H4 (cell line): ENCODE measurements around the gene GARIN5A. TPM values are rescaled to one million over a fixed set of nuclear protein-coding genes. Genes with fewer than 3 reads are reported as not detected.
"Not testable (repeated sequence)": the region's sequence is repeated elsewhere in the genome, so short reads cannot be mapped to it uniquely, and the experiment has no call there.

Experiments
- DNase-seq: peaks from one replicate; pipeline ENCODE4 v3.0.0-alpha.2; 2015; ENCODE audit warnings: low spot score
- total RNA-seq: library from RNA; depleted of rRNA; stranded (reverse); fragments of >200 nt; shearing (Covaris generic); gene quantifications from 2 replicates; pipeline ENCODE4 v1.2.3, GENCODE V29; 2014

The GARIN5A gene
- total RNA-seq, 1 experiment from 2014 or later = 2.9 TPM

DNA sequence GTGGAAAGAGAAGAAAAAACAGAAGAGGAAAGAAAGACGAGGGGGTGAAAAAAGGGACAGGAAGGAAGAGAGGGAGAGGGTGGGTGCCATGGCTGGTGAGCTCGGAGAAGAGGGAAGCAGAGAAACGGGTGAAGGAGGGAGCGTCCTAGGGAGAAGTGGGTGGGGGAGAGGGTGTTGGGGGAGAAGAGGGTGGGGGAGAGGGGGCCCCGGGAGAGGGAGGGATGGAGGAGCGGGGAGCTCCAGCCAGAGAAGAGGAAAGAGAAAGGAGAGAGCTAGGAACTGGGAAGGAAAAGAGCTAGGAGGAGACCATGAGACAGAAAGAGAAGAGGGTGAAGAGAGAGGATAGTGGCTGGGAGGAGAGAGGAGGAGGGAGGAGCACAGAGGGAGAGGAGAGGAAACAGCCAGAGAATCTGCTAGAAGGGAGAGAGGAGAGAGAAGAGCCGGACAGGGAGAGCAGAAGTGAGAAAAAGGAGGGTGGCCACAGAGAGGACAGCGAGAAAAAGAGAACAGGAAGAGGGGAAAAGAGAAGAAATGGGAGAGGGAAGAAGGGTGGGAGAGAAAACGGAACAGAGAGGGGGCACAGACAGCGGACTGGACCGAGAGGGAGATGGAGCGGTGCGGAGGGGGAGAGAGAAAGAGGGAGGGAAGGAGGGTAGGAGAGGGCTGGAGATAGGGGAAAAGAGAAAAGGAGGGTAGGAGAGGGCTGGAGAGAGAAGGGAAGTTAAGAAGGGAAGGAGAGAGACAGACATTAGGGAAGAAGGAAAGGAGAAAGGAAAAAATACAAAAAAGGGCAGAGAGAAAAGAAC lies 11.9 kb upstream of the GARIN5A start:
- DNase-seq = no peak

DNA sequence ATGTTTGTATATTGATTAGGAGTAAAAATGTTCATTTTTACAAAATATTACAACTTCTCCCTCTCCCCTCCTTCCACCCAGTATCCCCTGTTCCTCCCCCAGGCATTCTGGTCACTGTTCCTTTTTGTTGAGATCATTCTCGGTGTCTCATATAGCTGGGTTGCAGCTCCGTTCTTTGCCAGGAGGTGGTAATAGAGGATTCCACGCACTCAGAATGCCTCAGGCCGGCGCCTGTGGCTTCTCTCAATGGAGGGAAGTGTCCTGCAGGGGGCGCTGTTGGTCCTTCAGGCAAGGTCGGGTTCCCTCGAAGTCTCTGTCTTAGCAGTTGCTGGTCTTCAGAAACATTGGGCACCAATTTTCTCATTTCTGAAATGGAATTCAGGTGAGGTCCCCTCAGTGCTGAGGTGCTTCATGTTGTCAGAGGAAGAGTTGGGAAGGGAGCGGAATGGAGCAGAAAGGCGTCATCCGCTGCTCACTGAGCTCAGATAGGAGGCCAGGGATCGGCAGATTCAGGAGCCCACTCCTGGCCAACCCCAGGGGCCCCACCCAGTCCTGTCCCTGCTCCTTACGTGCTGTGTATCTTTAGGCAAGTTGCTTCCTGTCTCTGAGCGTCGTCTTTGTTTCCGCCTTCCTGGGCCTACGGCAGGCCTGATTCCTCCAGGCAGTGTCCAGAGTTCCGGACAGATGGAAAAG lies 10.3 kb upstream of the GARIN5A start:
- peak; percentile 58 for DNase-seq

DNA sequence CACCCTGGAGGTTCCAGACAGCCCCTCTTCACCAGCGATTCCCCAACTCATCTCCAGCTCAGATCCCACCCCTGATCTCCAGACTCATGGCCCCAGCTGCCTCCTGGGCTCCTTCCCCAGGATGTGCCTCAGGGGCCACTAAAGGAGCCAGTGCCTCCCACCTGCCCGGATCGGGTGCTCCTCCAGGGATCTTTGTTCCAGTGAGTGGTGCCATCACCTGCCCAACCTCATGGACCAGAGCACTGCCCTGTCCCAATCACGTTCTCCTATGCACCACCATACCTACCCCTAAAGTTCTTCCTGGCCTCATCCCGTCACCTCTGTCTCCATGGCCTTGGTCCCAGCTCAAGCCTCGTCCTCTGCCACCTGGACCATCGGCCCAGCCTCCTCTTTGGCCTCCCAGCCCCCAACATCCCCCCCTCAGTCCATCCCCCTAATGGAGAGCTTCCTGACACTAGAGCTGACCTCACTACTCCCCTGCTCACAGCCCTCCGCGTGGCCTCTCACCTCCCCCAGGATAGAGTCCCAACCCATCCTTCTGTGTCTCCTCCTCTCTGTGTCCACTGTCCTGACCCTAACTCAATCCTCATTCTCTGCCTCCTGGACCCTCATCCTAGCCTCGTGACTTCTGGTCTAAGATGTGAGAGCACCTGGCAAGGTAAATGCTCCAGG lies 8.8 kb upstream of the GARIN5A start:
- no peak for DNase-seq

DNA sequence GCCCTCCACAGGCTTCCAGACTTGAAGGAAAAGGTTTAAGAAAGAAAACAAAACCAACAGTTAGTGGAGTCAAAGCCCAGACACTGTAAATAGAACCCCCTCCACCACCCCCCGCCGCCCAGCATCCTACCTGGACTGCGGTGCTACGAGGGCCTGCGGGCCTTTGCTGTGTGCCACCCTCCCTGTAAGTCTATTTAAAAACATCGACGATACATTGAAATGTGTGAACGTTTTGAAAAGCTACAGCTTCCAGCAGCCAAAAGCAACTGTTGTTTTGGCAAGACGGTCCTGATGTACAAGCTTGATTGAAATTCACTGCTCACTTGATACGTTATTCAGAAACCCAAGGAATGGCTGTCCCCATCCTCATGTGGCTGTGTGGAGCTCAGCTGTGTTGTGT lies 6.3 kb upstream of the GARIN5A start:
- DNase-seq = no peak

DNA sequence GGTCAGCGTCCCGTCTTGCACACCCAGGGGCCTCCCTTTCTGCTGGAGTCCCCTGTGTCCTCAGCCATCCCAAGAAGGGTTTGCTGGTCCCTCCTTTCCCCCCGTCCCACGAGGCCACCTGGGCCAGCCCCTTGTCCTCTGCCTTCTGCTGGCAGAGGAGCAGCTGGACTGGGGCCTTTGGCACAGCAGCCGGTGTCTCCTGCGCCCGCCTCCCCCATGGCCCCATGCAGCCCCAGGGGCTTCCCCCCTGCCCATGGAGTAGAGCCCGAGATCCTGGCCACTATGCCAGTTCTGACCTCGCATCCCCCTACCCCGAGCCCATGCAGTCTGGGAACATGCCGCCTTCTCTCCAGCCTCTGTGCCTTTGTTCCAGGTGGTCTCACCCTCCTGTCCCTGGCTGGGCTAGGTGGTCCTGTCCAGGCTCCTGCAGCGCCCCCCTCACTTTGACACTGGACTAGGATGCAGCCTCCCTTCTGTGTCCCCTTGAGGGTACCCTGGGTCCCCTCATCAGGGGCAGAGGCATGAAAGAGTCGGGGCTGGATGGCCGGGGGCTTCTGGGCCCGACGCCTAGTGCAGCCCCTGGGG lies 5.7 kb upstream of the GARIN5A start:
- DNase-seq = no peak

DNA sequence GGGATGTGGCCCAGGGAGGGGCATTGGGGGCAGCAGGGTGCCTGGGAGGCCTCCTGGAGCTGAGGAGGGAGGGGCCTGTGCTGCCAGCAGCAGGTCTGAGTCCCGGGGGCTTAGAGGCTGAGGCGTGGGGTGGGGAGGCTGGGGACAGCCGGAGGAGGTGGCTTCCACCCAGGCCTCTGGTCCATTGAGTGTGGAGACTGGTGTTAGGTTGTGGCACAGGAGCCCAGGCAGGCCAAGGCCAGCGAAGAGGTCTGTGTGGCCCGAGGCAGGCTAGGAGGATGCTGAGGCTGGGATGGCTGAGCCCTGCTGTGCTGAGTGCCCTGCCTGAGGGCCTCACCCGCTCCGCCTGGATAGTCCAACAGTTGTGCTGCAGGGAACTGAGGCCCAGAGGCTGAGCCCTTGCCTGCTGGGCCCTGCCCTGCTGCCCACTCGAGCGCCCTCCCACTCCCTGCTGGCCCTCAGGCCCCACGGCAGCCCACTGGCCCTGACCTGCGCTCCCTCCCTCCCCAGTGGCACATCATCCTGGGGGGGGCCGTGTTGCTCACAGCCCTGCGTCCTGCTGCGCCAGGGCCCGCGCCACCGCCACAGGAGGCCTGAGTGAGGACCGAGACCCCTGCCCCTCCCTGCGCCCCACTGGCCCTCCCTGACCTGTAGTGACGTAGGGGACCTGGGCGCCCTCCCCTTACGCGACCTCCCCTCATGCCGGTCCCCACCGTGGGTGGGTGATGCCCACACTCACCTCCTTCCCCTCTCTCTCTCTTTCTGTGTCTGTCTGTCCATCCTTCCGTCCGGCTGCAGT lies 4.9 kb upstream of the GARIN5A start:
- no peak for DNase-seq

DNA sequence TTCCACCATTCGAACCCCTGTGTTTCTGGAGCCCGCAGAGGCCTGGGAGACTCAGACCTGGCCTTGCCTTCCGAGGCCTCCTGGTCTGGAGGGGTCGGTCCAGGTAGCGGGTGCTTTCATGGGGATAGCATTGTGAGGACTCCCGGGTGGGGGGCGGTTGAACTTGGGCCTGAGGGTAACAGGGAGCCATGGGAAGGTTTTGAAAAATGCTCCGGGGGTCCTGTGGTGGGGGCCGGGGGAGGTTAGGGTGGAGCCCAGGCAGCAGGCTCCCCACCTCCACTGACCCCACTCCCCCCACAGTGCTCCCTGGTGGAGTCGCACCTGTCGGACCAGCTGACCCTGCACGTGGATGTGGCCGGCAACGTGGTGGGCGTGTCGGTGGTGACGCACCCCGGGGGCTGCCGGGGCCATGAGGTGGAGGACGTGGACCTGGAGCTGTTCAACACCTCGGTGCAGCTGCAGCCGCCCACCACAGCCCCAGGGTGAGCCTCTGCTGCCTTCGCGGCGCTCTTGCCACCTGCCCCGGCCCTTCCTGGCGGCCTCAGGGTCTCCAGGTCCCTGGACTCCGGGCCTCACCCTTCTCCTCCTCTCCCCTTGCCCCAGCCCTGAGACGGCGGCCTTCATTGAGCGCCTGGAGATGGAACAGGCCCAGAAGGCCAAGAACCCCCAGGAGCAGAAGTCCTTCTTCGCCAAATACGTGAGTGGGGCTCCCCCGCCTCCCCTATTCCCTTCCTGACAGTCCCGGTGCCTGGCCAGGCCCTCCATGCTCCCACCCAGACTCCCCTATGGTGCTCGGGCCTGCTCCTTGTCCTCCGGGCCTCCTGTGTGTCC lies 3.8 kb upstream of the GARIN5A start:
- no peak for DNase-seq

DNA sequence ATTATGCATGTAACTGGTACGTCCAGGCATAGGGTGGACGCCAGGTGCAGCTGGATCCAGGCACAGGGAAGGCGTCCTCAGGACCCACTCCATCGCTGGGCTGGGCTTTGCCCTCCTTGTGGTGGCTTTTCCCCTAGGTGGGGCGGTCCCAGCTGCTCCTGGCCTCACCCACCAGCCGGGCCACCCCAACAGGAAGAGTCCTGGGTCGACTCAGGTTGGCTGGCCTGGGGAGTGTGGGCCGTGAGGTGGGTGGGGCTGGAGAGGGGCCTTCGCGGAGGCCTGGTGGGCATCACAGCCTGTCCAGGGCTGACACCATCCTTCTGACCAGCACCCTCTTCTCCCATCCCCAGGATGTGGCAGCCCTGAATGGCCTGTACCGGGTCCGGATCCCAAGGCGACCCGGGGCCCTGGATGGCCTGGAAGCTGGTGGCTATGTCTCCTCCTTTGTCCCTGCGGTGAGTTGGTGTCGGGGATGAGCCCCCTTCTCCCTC lies 3.2 kb upstream of the GARIN5A start:
- no peak for DNase-seq

DNA sequence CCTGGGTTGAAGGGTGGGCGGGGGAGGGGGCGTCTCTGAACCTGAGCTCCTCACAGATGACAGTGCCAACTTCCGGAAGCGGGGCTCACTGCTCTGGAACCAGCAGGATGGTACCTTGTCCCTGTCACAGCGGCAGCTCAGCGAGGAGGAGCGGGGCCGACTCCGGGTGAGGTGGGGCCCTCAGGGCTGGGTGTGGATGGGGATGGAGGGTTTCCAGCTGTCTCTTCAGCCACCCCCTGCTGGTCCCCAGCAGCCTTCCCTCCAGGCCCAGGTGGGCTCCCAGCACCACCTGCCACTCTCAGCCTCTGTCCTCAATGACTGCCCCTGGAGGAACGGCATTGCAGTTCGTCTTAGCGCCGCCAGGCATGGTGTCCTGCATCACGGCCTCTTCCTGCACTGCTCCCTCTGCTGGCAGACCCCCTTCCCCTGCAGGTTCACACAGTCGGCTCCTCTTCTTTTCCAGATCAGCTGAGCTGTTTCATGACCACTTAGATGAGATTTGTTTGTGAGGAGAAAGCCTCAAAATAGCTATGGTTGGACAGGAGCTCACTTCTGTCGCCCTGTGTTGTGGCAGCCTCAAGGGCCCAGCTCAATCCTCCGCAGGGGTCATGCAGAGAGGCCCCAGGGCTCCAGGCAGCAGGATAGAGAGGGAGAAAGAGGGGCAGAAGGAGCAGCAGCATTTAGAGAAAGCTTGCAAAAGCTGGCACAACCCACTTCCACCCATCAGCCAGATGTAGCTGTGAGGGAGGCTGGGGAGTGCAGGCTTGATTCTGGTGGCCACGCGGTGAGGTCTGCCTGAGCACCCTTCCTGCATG lies 2.5 kb upstream of the GARIN5A start:
- DNase-seq = peak; percentile 73

DNA sequence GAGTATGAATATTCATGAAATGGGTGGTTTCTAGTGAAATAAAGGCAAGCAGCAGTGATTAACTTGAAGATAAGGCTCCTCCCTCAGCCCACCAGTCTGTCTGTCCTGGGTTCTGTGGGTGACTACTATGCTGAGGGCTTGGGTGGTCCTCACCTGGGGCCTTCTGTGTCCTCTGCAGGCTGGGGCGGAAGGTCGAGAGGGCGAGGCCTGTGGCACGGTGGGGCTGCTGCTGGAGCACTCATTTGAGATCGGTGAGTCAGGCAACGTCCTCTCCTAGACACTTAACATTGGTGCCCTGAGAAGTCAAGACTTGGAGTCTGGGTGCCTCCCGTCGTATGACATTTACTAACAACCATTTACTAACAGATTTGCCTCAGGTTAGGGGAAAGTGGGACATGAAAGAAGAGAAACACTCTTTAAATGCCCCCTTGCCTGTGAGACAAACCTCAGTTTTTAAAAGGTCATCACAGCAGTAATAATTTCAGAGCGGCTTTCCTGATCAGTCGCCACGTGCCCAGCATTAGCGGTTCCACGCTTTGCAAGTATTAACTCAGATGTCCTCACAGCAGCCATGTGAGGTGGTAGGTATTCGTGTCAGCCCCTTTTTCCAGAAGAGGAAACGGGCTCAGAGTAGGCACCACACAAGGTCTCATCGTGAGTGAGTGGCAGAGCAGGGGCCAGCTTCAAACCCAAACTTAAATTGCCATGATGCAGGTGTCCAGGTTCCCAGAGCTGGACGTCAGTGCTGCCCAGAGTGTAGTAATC lies 1.3 kb upstream of the GARIN5A start:
- no peak for DNase-seq

DNA sequence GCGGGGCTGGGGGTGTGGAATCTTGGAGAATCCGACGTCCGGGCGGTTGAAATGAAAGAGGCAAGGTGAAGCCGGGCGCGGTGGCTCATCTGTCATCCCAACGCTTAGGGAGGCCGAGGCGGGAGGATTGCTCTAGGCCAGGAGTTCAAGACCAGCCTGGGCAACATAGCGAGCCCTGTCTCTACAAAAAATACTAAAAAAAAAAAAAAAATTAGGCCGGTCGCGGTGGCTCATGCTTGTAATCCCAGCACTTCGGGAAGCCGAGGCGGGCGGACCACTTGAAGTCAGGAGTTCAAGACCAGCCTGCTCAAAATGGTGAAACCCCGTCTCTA lies 225 bp upstream of the GARIN5A start:
- DNase-seq = no peak

DNA sequence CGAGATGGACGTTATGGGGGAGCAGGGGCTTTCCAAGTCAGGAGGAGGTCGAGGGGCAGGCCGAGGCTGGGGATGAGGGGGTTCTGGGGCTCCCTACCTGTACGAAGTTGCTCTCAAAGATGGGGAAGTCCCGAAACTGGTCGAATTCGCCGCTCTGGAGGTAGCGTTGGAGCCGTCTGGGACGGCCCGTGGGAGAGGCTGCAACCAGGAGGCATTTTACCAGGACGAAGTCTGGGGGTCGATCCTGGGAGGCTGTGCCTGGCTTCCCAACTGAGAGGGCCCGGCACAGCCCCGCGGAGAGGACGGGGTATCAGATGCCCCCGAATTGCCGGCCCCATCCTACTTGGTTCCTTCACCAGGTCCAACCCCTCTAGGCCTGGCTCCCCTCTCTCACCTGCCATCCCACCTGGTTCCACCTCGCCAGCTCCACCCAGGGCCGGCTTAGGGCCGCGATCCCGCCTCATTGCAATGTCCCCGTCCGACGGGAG lies 868 bp downstream of the GARIN5A start:
- DNase-seq = no peak

DNA sequence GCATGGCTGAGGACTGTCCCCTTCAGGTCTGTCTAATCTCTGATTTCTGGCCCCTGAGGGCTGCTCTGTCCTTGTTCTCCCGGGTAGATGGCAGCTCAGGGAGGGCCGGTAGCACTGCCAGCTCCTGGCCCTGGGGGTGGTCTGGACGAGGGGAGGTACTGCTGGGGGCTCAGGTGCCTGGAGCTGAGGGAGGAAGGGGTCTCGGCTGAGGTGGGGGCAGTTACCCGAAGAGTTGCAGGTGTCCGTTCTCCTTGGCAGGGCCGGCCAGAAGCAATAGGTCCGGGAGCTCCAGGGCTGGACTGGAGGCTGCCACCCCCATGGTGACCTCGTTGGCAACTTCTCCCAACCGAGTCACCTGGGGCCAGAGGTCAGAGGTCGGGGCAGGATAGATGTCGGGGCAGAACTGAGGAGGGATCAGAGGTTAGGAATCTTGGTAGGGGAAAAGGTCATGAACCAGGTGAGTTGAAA lies 1.5 kb downstream of the GARIN5A start:
- DNase-seq = no peak

DNA sequence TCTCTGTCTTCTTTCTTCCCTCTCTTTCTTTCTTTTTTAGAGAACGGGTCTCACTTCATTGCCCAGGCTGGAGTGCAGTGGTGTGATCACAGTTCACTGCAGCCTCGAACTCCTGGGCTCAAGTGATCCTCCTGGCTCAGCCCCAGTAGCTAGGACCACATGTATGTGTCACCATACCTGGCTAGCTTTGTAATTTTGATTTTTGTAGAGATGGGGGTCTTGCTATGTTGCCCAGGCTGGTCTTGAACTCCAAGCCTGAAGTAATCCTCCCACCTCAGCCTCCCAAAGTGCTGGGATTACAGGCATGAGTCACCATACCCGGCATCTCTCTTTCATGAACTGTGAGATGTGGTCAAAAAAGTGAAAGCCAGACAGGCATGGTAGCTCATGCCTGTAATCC lies 3.3 kb downstream of the GARIN5A start:
- not testable (repeated sequence) for DNase-seq

DNA sequence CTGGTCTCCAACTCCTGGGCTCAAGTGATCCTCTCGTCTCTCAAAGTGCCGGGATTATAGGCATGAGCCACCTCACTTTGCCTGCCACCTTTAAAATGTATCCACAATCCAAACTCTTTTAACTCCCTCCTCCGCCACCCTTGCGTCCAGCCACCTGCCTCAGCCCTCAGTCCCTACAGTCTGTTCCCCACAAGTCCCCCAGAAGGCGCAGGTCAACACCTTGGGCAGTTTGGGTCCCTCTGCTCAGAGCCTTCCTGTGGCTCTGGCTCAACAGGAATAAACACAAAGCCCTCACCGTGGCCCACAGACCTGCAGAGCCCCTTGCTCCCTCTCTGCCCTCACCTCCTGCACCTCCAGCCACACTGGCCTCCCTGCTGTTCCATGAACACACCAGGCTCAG lies 7.8 kb downstream of the GARIN5A start:
- DNase-seq = no peak

DNA sequence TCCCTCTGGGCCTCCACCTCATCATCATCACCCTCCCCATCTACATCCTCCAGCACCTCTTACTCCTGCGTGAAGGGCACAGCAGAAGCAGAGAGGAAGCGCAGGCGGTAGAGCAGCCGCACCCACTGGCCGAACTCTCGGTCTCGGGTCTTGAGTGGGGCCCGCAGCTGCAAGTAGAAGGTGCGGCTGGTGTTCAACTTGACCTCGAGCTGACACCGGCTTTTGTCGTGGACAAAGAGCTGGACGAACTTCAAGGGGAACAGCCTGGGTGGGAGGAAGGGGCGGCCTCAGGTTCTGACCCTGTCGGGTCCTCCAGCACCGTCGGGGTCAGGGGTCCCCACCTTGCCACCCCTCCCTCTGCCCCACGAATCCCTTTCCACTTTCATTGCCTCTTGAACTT lies 9.1 kb downstream of the GARIN5A start:
- DNase-seq = no peak

DNA sequence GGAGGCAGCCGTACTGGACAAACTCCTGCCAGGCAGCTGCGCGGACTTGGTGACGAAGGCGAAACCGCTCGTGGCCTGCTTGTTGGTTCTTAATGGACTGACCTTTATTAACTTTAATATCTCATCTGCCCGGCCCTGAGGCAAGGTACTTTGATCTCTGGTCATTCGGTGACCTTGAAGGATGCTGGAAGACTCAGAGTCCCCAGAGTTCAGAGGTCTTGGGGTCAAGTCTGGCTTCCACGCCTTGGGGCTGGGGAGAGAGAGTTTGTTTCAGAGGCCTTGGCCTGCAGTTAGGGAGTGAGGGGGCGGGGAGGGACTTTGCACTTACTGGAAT lies 10.0 kb downstream of the GARIN5A start:
- DNase-seq = no peak

DNA sequence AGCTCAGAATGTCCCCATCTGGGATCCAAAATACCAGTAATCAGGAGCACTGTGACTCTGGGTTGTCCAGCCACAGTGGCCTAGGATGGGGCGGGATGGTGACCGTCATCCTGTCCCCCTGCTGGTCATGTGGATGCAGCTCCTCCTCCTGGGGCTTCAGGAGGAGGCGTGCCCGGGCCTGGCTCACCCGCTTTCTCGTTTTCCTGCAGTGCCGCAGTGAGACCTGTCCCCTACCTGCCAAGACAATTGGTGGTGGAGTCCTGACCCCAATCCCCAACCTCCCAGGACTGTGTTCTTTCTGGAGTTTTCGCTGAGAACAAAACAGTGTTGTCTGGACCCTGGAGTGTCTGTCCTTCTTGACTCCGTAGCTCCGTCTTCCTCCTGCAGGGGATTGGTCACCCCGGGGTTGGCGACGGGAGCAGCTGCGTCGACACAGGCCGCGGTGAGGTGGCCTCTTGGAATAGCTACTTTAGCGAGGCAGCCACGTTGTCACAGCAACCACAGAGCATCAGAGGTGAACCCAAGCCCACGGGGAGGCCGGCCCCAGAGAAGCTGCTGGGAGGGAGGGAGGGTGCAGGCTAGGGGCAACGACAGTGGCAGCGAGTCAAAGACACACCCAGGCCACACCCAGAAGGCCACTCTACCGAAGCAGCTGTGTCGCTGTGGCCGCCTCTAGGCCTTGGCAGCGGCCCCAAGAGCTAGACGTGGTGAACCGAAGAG lies 10.5 kb downstream of the GARIN5A start:
- DNase-seq = no peak
